ENCODE results near the gene COL6A2.

- TF ChIP-seq POLR2AphosphoS5 (IDR thresholded peaks at IDR 0.05) (no peak), POLR2A (IDR thresholded peaks at IDR 0.05) (no peak), CTCF (IDR thresholded peaks at IDR 0.05 in 8 of 11, conservative IDR thresholded peaks at IDR 0.05 in 3 of 11) (no peak)
Observed at GRCh38 chr21:46116189-46116775, 18.4 kb downstream of the COL6A2 start.

Data from spleen (tissue), 7 donors.